Fibroblast of lung (primary cell): ENCODE results near the gene CD200R1L. TPM values are rescaled to one million over a fixed set of nuclear protein-coding genes. Genes with fewer than 3 reads are reported as not detected.

Experiments
- DNase-seq, 2 donors: peaks; one replicate each; pipeline versions ENCODE4 v3.0.0 to v3.0.0-alpha.2; 2010; ENCODE audit warnings: low read depth in 2 of 2
- H2AFZ ChIP-seq: 2 replicates; pipeline ENCODE4 v1.5.1; 2012; ENCODE audit warnings: low read length, control low read depth, inconsistent platforms
- H3K27ac ChIP-seq: 2 replicates; pipeline ENCODE4 v1.5.1; 2011; ENCODE audit warnings: low read length, control low read depth; ENCODE audit not compliant: insufficient read depth
- H3K27me3 ChIP-seq: 2 replicates; pipeline ENCODE4 v1.5.1; 2011; ENCODE audit warnings: mild to moderate bottlenecking, low read length; ENCODE audit not compliant: control insufficient read depth, insufficient read depth
- H3K36me3 ChIP-seq: 2 replicates; pipeline ENCODE4 v1.5.1; 2011; ENCODE audit warnings: low read length; ENCODE audit not compliant: control insufficient read depth, insufficient read depth
- H3K4me1 ChIP-seq: 2 replicates; pipeline ENCODE4 v1.5.1; 2011; ENCODE audit warnings: low read length; ENCODE audit not compliant: control insufficient read depth, insufficient read depth; ENCODE audit errors: extremely low read depth
- H3K4me2 ChIP-seq: 2 replicates; pipeline ENCODE4 v1.5.1; 2011; ENCODE audit warnings: low read length, control low read depth; ENCODE audit not compliant: insufficient read depth; ENCODE audit errors: extremely low read depth
- H3K4me3 ChIP-seq, 4 experiments: fragments of 200-600 bp in 1 of 4; sonication (generic) in 1 of 4; replicated peaks in 1 of 4; 2 replicates each; pipeline ENCODE4 v1.5.1; 2011 to 2016; ENCODE audit warnings: low read length in 4 of 4, low read depth in 3 of 4, mild to moderate bottlenecking in 3 of 4, control low read depth in 2 of 4, inconsistent platforms in 1 of 4, mixed read lengths in 1 of 4; ENCODE audit not compliant: insufficient read depth in 1 of 4; ENCODE audit errors: control extremely low read depth in 1 of 4
- H3K79me2 ChIP-seq: 2 replicates; pipeline ENCODE4 v1.5.1; 2012; ENCODE audit warnings: mild to moderate bottlenecking, low read length, inconsistent platforms; ENCODE audit not compliant: control insufficient read depth, insufficient read depth
- H3K9ac ChIP-seq: 2 replicates; pipeline ENCODE4 v1.5.1; 2011; ENCODE audit warnings: mild to moderate bottlenecking, low read length, control low read depth; ENCODE audit not compliant: insufficient read depth
- H3K9me3 ChIP-seq: 2 replicates; pipeline ENCODE4 v1.5.1; 2012; ENCODE audit warnings: low read depth, low read length; ENCODE audit not compliant: control insufficient read depth, insufficient read depth
- H4K20me1 ChIP-seq: 2 replicates; pipeline ENCODE4 v1.5.1; 2011; ENCODE audit warnings: low read length; ENCODE audit not compliant: control insufficient read depth, insufficient read depth; ENCODE audit errors: extremely low read depth
- CTCF ChIP-seq, 2 donors: IDR thresholded peaks in 1 of 2; conservative IDR thresholded peaks in 1 of 2; 1 replicate in 1 of 2; 2 replicates in 1 of 2; pipeline ENCODE4 v1.5.1; 2011 to 2012; ENCODE audit warnings: low read length in 2 of 2, control low read depth in 1 of 2, inconsistent platforms in 1 of 2, low read depth in 1 of 2, mild to moderate bottlenecking in 1 of 2
- EZH2 ChIP-seq: IDR thresholded peaks from 2 replicates; pipeline ENCODE4 v1.5.1; 2012; ENCODE audit warnings: low read length, control low read depth, mild to moderate bottlenecking; ENCODE audit errors: missing control alignments
- polyA plus RNA-seq, 2 donors: library from polyadenylated mRNA; depleted of rRNA in 1 of 2; stranded (reverse) in 1 of 2; unstranded in 1 of 2; fragments of >200 nt; gene quantifications; 2 replicates each; pipeline ENCODE4 v1.2.1, GENCODE V29; 2011 to 2012; ENCODE audit warnings: missing spikeins in 1 of 2
- total RNA-seq: library from RNA; depleted of rRNA; stranded (reverse); fragments of >200 nt; gene quantifications from 2 replicates; pipeline ENCODE4 v1.2.1, GENCODE V29; 2014

Gene CD200R1L
- total and polyA plus RNA-seq, 2 donors (not counting 1 experiment from before 2014, with no cell fraction given): not detected

DNA sequence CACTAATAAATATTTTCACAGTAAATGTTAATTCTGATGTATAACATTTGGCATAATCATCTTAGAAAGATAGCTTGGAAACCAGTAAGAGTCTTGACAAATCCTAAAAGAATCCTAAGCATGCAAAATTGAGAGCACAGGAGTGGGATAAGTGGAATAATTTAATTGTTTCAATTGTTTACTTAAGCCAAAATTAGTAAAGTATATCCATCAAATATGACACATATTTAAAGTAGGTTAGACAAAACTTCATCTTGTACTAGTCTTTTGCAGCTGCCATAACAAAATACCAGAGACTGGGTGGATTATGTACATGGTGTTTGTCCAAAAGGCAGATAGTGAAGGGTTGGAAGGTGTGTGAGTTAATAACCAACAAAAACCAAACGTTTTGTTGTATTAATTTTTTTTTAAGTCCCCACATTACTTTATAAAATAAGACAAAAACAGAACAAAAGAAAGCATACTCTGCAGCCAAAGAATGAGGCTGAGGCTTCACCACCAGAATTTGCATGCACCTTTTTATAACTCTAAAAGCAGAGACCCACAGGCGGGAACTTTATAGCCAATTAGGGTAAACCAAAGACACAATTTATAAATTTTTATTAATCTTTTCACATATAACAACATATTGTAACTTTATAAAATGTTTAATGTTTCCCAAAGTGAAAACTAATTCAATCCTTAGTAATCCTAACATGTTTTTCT is 41.9 kb upstream of the CD200R1L start:
- no peak for TF ChIP-seq EZH2
- TF ChIP-seq CTCF (conservative IDR thresholded peaks at IDR 0.05 in 1 of 2, IDR thresholded peaks at IDR 0.05 in 1 of 2; ENCODE audit: low read depth in 1 of 2, low read length in 2 of 2): no peak
- peak in 1 of 2 donors; percentile 80 for DNase-seq
- no peak overlapping the region for H3K27ac ChIP-seq
- no peak overlapping the region for H3K4me3 ChIP-seq
- H4K20me1 ChIP-seq: no peaks in the 10 kb centered on the region
- H3K4me1 ChIP-seq: no peaks in the 10 kb centered on the region
- no peaks in the 10 kb centered on the region for H3K9me3 ChIP-seq
- H2AFZ ChIP-seq: no peak overlapping the region
- H3K4me2 ChIP-seq: no peak overlapping the region
- no peaks in the 10 kb centered on the region for H3K27me3 ChIP-seq
- H3K79me2 ChIP-seq: no peaks in the 10 kb centered on the region
- no peaks in the 10 kb centered on the region for H3K36me3 ChIP-seq
- no peak overlapping the region for H3K9ac ChIP-seq

GRCh38 chr3:112884678-112885290 is 38.1 kb upstream of the CD200R1L start:
- Histone ChIP-seq H3K27ac (no peak overlapping the region), H2AFZ (no peak overlapping the region), H3K27me3 (no peaks in the 10 kb centered on the region), H3K36me3 (no peaks in the 10 kb centered on the region), H3K4me3 (no peak overlapping the region), H3K9ac (no peak overlapping the region), H3K9me3 (no peaks in the 10 kb centered on the region), H3K79me2 (no peaks in the 10 kb centered on the region), H4K20me1 (no peaks in the 10 kb centered on the region), H3K4me1 (no peaks in the 10 kb centered on the region), H3K4me2 (no peak overlapping the region)
- no peak for TF ChIP-seq EZH2
- no peak for TF ChIP-seq CTCF (conservative IDR thresholded peaks at IDR 0.05 in 1 of 2, IDR thresholded peaks at IDR 0.05 in 1 of 2; ENCODE audit: low read depth in 1 of 2, low read length in 2 of 2)
- no peak for DNase-seq

DNA sequence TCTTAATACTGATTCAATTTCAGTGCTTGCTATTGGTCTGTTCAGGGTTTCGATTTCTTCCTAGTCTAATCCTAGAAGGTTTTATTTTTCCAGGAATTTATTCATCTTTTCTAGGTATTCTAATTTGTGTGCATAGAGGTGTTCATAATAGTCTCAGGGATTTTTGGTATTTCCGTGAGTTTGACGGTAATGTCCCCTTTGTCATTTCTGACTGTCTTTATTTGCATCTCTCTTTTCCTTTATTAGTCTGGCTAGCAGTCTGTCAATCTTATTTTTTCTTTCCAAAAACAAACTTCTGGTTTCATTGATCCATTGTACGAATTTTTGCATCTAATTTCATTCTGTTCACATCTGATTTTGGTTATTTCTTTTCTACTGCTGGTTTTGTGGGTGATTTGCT is 35.2 kb upstream of the CD200R1L start:
- no peak overlapping the region for H3K4me3 ChIP-seq
- no peaks in the 10 kb centered on the region for H4K20me1 ChIP-seq
- H3K79me2 ChIP-seq: no peaks in the 10 kb centered on the region
- no peaks in the 10 kb centered on the region for H3K4me1 ChIP-seq
- H3K36me3 ChIP-seq: no peaks in the 10 kb centered on the region
- no peak for DNase-seq
- H3K27me3 ChIP-seq: no peaks in the 10 kb centered on the region
- no peak overlapping the region for H3K27ac ChIP-seq
- no peak overlapping the region for H3K9ac ChIP-seq
- H3K4me2 ChIP-seq: no peak overlapping the region
- no peak for TF ChIP-seq EZH2
- no peak for TF ChIP-seq CTCF (conservative IDR thresholded peaks at IDR 0.05 in 1 of 2, IDR thresholded peaks at IDR 0.05 in 1 of 2; ENCODE audit: low read depth in 1 of 2, low read length in 2 of 2)
- no peaks in the 10 kb centered on the region for H3K9me3 ChIP-seq
- H2AFZ ChIP-seq: no peak overlapping the region
